T47D (cell line): ENCODE measurements around the gene CERS6.
"Not testable (repeated sequence)": the region's sequence is repeated elsewhere in the genome, so short reads cannot be mapped to it uniquely, and the experiment has no call there.

Source experiments
- DNase-seq, 2 experiments: peaks; one replicate each; pipeline versions ENCODE4 v3.0.0 to v3.0.0-alpha.2; 2011 to 2012; ENCODE audit warnings: low read depth in 1 of 2, low spot score in 1 of 2
- JUND ChIP-seq: IDR thresholded peaks from 2 replicates; pipeline ENCODE4 v1.6.1; 2012; ENCODE audit warnings: low read depth
- in situ Hi-C: cut with HindIII; loops from 2 replicates; pipeline ENCODE4 v1.10.0; 2016; ENCODE audit warnings: low sequenced_read_pairs, low pct_unique_long_range_greater_than_20kb

Gene CERS6

GRCh38 chr2:168649562-168649961 is 193.5 kb downstream of the CERS6 start:
- in situ Hi-C loops = no loop called here
- DNase-seq = no peak
- no peak for TF ChIP-seq JUND

GRCh38 chr2:168650139-168650538 is 194.1 kb downstream of the CERS6 start:
- in situ Hi-C loops = no loop called here
- DNase-seq = no peak
- no peak for TF ChIP-seq JUND

DNA sequence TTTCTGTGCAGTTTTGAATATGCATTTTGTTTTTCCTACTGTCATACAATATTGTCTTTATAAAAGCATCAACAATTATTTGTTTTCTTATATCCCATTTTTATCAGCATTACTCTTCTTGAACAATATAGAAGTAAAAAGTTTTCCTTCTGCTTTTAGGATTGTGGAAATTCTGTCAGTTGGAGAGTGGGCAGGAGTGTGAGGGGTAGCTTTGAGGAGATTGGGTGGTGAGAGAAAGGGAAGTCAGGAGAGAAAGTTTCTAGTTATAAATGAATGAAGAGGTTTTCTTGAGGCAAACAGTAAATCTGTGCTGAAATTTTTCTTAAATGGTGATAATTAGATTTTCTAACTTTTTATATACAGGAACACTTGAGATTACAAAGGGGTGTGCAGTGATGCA is 194.7 kb downstream of the CERS6 start:
- no peak for TF ChIP-seq JUND
- in situ Hi-C loops = no loop called here
- DNase-seq = no peak

DNA sequence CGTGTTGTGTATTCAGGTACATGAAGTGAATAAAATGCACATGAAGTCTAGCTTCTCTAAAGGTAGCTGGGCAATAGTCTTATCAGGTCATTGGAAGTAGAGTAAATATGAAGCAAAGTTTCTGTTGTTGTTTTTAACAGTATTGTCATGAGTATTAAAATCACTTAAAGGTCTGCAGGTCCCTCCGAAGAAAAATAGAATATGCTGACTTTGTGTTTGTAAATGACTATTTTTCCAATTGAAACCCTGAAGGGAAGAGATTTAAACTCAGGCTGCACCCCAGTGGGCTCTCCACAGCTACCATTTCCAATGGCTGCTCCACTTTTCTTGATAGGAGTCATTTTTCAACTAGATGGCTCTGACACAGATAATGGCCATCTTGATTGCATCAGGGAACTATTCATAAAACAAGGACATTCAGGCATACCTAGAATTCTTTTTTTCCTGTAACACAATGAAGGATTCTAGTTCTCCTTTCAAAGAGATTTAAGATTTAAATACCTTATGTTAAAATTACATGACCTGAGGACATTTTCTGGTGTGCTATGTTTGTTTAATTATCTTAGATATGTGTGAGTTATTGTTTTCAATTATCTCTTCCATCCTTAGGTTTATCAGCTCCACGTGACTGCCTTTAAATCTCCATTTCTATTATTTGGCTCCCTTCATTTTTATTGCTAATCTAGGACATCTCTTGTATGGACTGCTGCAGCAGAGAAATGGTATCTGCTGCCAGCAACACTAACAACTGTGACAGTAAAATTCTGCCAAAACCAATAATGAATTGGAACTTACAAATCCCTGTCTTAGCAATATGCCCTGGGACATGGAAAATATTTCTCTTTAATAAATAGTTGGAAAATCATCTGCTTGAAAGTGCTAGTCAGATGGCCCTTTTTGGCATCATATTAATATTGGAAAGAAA is 197.2 kb downstream of the CERS6 start:
- no peak for TF ChIP-seq JUND
- in situ Hi-C loops = no loop called here
- no peak for DNase-seq

- in situ Hi-C loops = no loop called here
- DNase-seq = no peak
- TF ChIP-seq JUND = no peak
Measured at GRCh38 chr2:168654705-168655104, 198.6 kb downstream of the CERS6 start.

DNA sequence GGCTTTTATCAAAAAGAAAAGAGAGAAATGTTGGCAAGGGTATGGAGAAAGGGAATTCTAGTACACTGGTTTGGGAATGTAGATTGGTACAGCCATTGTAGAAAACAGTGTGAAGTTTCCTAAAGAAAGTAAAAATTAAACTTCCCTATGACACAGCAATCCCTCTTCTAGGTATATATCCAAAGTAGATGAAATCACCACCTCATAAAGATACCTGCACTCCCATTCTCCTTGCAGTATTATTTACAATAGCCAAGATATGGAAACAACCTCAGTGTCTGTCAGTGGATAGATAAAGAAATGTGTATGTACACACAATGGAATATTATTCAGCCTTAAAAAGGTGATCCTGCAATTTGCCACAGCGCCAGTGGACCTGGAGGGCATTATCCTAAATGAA is 199.1 kb downstream of the CERS6 start:
- no peak for TF ChIP-seq JUND
- in situ Hi-C loops = no loop called here
- DNase-seq = no peak

DNA sequence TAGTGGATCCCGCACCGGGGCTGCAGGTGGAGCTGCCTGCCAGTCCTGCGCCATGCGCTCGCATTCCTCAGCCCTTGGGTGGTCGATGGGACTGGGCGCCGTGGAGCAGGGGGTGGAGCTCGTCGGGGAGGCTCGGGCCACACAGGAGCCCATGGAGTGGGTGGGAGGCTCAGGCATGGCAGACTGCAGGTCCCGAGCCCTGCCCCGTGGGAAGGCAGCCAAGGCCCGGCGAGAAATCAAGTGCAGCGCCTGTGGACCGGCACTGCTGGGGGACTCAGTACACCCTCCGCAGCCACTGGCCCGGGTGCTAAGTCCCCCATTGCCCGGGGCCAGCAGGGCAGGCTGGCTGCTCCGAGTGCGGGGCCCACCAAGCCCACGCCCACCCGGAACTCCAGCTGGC is 201.3 kb downstream of the CERS6 start:
- in situ Hi-C loops, DNase-seq: not testable (repeated sequence)

DNA sequence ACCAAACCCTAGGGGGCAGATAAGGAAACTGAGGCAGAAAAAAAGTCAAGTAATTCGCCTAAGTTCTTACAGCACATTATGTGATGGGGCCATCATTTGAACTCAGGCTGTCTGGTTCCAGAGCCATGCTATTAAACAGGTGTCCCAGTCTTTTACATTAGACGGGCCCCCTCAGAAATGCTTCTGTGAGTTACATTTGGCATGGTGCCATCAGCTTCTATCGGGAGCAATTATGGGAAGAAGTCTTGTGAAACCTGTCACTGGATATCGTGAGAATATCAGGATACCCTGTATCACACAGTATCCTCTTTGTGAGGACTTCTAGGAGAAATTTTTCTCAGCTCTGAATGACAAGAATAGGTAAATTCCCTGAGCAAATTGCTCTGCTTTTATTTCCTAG is 202.6 kb downstream of the CERS6 start:
- no peak for DNase-seq
- no peak for TF ChIP-seq JUND
- in situ Hi-C loops = no loop called here

DNA sequence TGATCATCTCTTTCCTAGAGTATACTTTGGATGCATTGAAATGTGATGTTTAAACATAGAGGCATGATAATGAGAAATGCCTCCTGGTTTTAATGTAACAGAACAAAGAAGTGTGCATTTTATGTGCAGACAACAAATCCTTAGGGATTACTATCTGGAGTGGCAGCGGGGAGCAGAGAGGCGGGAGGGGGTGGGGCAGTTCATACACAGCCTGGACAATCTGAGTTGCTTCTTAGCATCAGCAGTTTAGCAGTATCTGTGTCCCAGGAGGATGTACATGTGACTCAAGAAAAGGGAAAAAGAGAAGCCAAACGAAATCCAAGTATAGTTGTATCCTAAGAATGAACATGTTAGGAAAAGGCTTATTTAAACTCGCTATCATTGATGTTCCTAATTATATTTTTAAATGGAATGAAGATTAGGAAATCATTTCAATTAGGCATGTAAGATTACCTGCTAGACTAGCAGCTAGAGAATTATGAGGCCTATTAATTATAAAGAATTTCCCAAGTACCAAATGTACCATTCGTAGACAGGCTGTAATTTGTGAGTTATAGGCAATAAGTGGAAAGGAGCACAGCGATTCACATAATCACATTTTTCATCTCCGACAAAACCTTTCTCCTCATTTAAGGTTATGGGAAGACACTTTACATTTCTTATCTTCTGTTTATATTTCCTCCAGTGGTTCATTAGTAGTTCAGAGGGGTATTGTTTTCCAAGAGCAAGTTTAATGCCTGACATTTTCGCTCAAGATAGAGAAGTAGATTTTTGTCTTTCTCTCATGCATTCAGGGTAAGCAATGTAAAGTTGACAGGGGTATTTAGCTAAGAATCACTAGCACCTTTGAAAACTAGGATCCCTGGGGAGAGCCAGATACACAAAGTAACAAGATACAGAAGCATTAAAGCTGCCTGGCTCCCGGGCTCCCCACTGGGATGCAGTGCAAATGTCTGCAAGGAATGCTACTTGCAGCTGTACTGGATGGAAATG is 205.1 kb downstream of the CERS6 start:
- in situ Hi-C loops = no loop called here
- no peak for DNase-seq
- TF ChIP-seq JUND = no peak

DNA sequence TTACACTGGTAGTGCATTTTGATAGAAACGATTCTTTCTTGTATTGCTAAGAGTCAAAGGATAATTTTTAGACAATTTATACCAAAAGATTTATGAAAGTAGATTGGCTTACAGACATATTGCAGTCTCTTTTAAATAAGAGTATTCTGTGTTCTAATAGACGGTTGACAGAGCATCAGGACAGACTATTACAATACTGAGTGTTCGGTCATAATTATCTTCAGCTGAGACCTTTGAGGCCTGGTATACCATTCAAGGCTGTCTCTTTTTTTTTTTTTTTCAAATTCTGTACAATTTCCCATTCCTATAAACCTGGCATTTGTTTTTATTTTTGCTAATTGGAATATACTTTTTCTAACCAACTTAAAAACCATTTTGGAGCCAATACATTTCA is 205.8 kb downstream of the CERS6 start:
- TF ChIP-seq JUND = no peak
- in situ Hi-C loops = no loop called here
- no peak for DNase-seq

DNA sequence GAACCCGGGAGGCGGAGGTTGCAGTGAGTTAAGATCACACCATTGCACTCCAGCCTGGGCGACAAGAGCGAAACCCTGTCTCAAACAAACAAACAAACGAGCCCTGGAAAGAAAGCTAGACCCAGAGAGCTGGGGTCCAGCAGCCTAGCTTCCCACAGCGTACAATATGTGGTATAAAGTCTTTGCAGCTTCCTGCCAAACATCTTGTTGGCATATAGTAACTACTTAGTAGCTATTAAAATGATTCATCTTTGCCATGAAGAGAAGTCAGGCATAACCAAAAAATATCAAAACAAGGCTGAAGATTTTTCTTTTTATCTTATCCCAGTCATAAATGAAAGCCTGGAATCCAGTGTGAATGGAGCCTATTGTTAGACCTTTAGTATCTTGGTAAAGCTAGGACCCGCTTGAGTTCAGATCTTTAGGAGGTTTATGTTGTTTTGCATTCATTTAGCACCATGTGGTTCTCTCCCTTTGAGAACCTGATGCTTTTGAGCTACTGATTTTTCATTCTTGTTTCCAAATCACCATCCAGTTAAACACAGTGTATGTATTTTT is 206.7 kb downstream of the CERS6 start:
- in situ Hi-C loops = no loop called here
- DNase-seq = no peak

DNA sequence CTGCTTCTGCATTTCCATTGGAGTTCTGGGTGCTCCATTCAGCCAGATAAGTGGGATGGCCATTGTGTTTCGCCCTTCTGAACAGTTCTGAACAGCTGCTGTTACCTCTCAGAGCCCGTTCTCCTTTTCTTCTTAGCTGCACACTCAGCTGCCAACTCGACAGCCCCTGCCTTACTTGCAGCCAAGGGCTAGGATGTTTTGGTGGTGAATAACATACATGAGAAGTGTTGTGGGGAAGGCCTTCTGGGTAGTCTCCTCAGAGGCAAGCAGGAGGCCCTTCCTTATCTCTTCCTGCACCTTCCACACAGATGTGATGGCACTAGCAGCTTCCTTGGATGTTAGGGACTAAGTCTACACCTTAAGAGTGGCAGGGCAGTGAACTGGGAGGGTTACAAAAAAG is 207.9 kb downstream of the CERS6 start:
- no peak for DNase-seq
- in situ Hi-C loops = no loop called here
- TF ChIP-seq JUND = no peak

More for the DNA sequence above, 206.7 kb downstream of the CERS6 start:
- TF ChIP-seq JUND = no peak

DNA sequence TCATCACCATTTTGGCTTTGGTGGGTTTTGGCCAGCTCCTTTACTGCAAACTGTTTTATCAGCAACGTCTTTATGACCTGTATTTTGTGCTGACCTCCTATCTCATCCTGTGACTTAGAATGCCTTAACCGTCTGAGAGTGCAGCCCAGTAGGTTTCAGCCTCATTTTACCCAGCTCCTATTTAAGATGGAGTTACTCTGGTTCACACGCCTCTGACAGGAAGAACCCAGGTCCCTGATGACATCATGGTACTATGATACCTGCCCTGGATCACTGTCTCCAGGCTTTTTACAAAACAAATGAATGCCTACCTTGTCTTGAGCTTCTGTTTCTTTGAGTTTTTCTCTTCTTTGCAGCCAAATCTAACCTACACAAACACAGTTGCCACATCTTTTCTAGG is 208.6 kb downstream of the CERS6 start:
- in situ Hi-C loops, DNase-seq: not testable (repeated sequence)
